Skin of body (tissue), 2 donors: ENCODE data around the gene MAT1A. TPM values are rescaled to one million over a fixed set of nuclear protein-coding genes. Genes with fewer than 3 reads are reported as not detected.
"Not testable (repeated sequence)": the region's sequence is repeated elsewhere in the genome, so short reads cannot be mapped to it uniquely, and the experiment has no call there.

Experiments
- DNase-seq: peaks from one replicate; lab custom pipeline; 2025; lab: John Stamatoyannopoulos, UW
- total RNA-seq: library from RNA; depleted of rRNA; stranded (reverse); fragments of >200 nt; gene quantifications from one replicate; pipeline ENCODE4 v1.2.3, GENCODE V29; 2014

MAT1A gene
- total RNA-seq, 1 donor from 2014 or later = 0.30 TPM

- no peak for DNase-seq
These were observed 23.5 kb downstream of the MAT1A start for GRCh38 chr10:80265740-80266512.

DNA sequence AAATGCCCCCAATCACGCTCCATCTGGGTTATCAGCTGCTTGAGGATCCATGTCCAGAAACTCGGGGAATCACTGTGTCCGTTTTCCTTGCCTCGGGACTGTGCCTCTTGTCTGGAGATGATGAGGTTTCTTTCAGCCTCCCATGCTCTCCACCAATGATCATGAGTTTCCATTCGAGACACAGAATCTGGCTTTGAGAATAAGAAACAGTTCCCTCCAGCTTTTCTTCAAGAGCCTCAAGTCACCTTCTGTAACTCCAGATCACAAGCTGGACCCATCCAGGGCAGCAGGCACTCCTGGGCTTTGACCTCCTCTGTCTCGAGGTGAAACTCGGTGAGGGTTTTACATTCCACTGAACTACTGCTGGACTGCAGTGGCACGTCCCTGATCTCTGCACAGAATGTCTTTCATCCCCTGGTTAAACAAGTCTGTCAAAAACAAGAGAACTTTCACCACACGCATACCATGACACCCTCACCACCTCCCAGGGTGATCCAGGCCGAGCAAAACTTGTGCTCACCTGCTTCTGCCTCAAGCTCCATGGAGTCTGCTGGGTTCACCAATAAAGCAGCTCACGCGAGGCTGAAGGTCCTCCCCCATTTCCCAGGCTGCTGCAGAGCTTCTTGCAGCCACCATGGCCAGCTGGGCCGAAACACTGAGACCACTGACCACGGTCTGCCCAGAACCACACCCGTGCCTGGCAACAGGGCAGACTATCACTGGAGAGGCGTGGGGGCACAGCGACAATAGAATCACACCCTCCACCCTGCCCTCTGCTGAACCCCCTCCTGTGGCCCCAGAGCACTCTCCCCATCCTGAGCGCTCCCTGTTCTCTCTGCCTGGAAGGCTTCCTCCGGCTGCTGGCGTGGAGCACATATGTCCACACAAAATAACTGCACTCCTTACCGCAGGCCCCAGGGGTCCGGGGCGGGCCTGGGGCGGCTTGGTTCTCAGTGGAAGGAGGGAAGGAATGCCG lies 25.1 kb downstream of the MAT1A start:
- no peak for DNase-seq

- no peak for DNase-seq
These were observed 28.0 kb downstream of the MAT1A start for GRCh38 chr10:80261316-80262030.

GRCh38 chr10:80260295-80261243 lies 28.9 kb downstream of the MAT1A start:
- no peak for DNase-seq

DNA sequence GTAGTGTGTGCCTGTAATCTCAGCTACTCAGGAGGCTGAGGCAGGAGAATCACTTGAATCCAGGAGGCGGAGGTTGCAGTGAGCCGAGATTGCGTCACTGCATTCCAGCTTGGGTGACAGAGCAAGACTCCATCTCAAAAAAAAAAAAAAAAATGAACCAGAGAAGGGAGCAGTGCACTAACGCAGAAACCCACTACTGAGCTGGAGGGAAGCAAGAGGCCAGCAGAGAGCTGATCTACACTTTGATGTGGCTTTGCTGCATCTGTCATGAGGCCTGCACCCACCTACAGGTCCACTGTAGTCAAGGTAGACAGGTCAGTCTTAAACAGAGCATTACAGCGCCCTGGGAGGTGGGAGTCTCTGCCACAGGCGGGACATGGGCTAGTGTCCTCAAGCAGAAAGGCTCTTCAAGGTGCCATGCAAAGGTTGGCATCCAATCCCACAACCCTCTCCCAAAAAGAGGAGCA lies 30.0 kb downstream of the MAT1A start:
- no peak for DNase-seq

GRCh38 chr10:80256798-80257197 lies 32.7 kb downstream of the MAT1A start:
- not testable (repeated sequence) for DNase-seq

DNA sequence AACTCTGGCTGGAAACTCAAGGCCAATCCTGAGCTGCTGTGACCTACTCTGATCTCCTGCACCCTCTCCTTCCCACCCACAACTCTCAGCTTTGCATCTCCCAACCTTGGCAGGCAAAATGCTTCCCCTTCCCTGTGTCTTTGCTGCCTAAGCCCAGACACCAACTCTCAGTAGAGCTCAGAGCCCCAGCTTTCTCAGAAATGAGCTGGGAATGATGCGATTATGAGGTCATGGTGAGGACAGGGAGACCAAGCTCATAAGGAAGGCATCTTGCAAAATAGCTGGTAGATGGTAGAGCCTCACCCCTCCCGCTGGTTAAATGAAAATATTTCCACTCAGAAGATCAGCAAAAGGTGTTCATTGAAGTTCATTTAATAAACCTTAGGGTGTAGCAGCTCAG lies 34.7 kb downstream of the MAT1A start:
- DNase-seq = not testable (repeated sequence)

DNA sequence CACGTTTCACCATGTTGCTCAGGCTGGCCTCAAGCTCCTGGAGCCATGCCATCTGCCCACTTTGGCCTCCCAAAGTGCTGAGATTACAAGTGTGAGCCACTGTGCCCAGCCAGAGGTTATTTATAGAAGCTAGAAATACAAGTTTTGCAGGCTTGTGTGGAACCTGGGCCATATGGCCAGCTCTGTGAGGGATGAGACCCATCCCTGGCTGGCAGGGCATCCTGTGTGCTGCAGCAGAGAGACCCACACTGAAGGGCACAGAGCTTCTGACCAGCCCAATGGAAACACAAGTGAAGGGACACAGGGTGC lies 35.5 kb downstream of the MAT1A start:
- DNase-seq = not testable (repeated sequence)

DNA sequence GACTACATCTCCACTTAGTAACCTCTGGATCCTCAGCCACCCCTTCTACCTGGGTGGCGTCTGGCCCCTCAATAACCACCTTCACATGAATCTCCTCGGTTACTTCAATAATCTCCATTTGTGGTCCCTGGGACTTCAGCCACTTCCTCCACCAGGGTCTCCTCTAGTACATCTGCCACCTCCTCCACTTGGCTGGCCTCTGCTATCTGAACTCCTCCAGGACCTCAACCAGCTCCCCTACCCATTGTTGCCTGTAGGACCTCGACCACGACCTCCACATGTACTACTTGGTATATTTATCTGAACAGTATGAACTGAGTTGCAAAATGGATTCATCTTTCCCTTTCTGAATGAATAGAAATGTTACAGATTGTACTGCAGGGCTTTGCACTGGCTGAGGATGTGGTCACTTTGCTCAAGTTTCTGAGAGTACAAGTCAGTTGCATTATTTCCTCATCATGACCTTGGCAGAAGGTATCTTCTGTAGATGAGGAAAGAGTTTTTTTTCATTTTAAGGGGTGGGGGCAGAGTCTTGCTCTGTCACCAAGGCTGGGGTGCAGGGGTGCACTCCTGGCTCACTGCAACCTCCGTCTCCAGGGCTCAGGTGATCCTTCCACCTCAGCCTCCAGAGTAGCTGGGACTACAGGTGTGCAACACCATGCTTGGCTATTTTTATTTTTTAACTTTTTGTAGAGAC lies 36.0 kb downstream of the MAT1A start:
- no peak for DNase-seq

- no peak for DNase-seq
These were observed 37.1 kb downstream of the MAT1A start for GRCh38 chr10:80252296-80252887.

DNA sequence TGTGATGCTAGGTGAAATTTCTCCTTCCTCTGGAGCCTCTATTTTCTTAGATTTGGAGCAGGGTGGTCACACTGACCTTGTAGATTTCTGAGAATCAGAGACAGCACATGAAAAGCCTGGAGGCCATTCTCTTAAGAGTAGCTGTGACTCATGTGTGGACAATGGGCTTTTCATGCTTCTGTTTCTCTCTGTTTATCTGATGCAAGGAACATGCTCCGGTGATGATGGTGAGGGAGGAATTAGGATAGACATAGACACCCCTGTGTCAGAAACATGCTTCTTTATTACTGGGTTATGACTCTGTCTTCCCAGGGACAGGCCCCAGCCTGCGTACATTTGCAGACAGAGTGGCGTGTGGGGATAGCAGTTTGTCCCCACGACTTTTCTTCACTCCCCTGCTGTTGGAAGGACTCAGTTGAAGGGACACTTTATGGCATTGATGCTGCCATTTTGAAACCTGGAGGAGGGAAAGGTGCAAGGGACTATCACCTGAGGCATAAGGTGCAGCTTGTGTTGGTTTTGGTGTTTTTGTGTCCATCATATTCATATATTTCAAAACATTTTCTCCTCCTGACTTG lies 37.7 kb downstream of the MAT1A start:
- not testable (repeated sequence) for DNase-seq

- DNase-seq = not testable (repeated sequence)
These were observed 39.1 kb downstream of the MAT1A start for GRCh38 chr10:80250399-80250798.

- DNase-seq = not testable (repeated sequence)
These were observed 39.6 kb downstream of the MAT1A start for GRCh38 chr10:80249906-80250305.

DNA sequence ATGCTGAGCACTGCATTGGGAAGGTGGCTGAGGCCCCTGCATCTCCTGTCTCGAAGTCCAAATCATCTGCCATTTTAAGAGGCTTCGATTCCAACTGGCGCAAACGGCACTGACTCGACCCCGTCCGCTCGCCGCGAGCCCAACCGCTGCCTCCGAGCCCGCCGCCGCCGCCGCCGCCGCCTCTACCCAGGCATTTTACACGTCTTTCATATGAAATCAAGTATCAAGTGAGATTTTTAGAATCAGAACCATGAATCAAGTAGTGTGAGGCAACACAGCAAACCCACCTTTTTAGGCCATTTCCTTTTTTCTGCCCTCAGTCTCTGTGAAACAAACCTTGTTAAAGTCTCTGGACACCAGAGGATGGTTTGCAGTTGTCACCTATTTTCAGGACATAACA lies 41.8 kb downstream of the MAT1A start:
- not testable (repeated sequence) for DNase-seq

DNA sequence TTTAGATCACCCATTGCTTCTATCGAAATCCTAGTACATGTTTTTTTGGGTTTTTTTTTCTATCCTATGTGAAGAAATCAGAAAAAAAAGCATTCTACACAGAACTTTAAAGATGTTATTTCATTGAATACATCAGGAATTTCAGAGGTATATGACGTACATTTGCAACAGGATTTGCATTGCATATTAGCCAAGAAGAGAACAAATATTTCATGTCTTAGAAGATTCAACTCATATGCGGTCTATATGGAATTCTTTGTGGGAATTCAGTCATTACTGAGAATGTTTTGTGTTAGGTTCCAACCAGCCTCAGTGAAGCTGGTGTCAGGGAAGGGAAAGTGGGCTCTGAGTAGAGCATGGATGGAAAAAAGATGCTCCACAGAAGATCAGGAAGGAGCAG lies 45.1 kb downstream of the MAT1A start:
- DNase-seq = not testable (repeated sequence)

GRCh38 chr10:80242341-80242740 lies 47.1 kb downstream of the MAT1A start:
- DNase-seq = not testable (repeated sequence)

DNA sequence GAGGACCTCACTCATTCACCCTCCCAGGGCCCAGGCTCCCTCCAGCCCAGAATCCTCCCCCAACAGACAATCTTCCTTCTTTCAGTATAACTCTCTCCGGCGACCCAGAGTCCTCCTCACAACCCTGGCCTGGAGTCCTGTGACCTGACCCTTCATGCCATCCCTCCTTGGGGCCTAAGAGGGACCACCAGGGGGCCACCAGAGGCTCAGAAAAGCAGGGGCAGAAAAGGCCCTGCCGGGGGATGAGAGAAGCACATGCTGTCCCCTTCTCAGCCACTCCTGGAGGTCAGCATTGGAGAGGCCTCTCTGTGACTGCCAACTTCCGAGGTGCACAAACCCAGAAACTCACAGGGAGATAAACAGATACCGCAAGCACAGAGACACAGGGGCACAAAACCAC lies 53.0 kb downstream of the MAT1A start:
- DNase-seq = not testable (repeated sequence)

- not testable (repeated sequence) for DNase-seq
These were observed 54.9 kb downstream of the MAT1A start for GRCh38 chr10:80234331-80235235.
